ENCODE measurements around the gene SPATA46. TPM values are rescaled to one million over a fixed set of nuclear protein-coding genes. Genes with fewer than 3 reads are reported as not detected.
"Not testable (repeated sequence)": the region's sequence is repeated elsewhere in the genome, so short reads cannot be mapped to it uniquely, and the experiment has no call there.

SPATA46 gene
- total RNA-seq (not detected), polyA plus RNA-seq (not detected)
- long read RNA-seq, donor 1: 0 reads
- long read RNA-seq, donor 2: 0 reads
- long read RNA-seq, donor 3: 0 reads
- long read RNA-seq, donor 4: 0 reads
- long read RNA-seq, donor 5: 0 reads
- long read RNA-seq, donor 6: 0 reads
- long read RNA-seq, donor 7: 0 reads
- long read RNA-seq, donor 8: 0 reads
- long read RNA-seq, donor 9: 0 reads
- long read RNA-seq, donor 10: 0 reads

GRCh38 chr1:162376691-162377090 lies at the start of gene SPATA46:
SPATA46 (minus strand) TSS chr1:162376854; CDS start chr1:162376790, 64 bp downstream.
- Histone ChIP-seq H3K27me3 (ENCODE audit: control insufficient read depth in 2 of 2, insufficient read depth in 1 of 2, low read length in 1 of 2) (no peaks in the 10 kb centered on the region), H3K36me3 (ENCODE audit: control insufficient read depth in 2 of 2, insufficient read depth in 2 of 2, low read length in 1 of 2) (no peaks in the 10 kb centered on the region), H3K27ac (ENCODE audit: low read depth in 1 of 2, low read length in 1 of 2) (no peak within 1 kb of the TSS), H3K4me3 (ENCODE audit: low read length in 2 of 2) (no peak within 1 kb of the TSS), H3K9me3 (ENCODE audit: control insufficient read depth in 2 of 2, insufficient read depth in 1 of 2, low read length in 1 of 2) (no peaks in the 10 kb centered on the region), H3K4me1 (ENCODE audit: control insufficient read depth in 2 of 2, insufficient read depth in 2 of 2, low read length in 2 of 2) (peaks cover 0 to 3% of the 10 kb centered on the region in 2 donors)
- DNase-seq (ENCODE audit: low read depth in 6 of 9, low spot score in 9 of 9): no peak
- 97% methylated on average over 5 of the region's 5 CpGs for WGBS

- H3K27me3 ChIP-seq (ENCODE audit: control insufficient read depth in 2 of 2, insufficient read depth in 1 of 2, low read length in 1 of 2): no peaks in the 10 kb centered on the region
- H3K9me3 ChIP-seq (ENCODE audit: control insufficient read depth in 2 of 2, insufficient read depth in 1 of 2, low read length in 1 of 2): no peaks in the 10 kb centered on the region
- no peaks in the 10 kb centered on the region for H3K36me3 ChIP-seq (ENCODE audit: control insufficient read depth in 2 of 2, insufficient read depth in 2 of 2, low read length in 1 of 2)
- H3K27ac ChIP-seq (ENCODE audit: low read depth in 1 of 2, low read length in 1 of 2): no peak overlapping the region
- no peaks in the 10 kb centered on the region for H3K4me1 ChIP-seq (ENCODE audit: control insufficient read depth in 2 of 2, insufficient read depth in 2 of 2, low read length in 2 of 2)
- 71% methylated on average over 10 of the region's 10 CpGs for whole genome bisulfite sequencing
- DNase-seq (ENCODE audit: low read depth in 6 of 9, low spot score in 9 of 9): no peak
- H3K4me3 ChIP-seq (ENCODE audit: low read length in 2 of 2): no peak overlapping the region
These were observed 46.2 kb upstream of the SPATA46 start for GRCh38 chr1:162422662-162423375.

- no peaks in the 10 kb centered on the region for H3K4me1 ChIP-seq (ENCODE audit: control insufficient read depth in 2 of 2, insufficient read depth in 2 of 2, low read length in 2 of 2)
- no peaks in the 10 kb centered on the region for H3K9me3 ChIP-seq (ENCODE audit: control insufficient read depth in 2 of 2, insufficient read depth in 1 of 2, low read length in 1 of 2)
- DNase-seq (ENCODE audit: low read depth in 6 of 9, low spot score in 9 of 9): no peak
- no peak overlapping the region for H3K27ac ChIP-seq (ENCODE audit: low read depth in 1 of 2, low read length in 1 of 2)
- WGBS: 84% methylated on average over 5 of the region's 5 CpGs
- H3K4me3 ChIP-seq (ENCODE audit: low read length in 2 of 2): no peak overlapping the region
- no peaks in the 10 kb centered on the region for H3K36me3 ChIP-seq (ENCODE audit: control insufficient read depth in 2 of 2, insufficient read depth in 2 of 2, low read length in 1 of 2)
- no peaks in the 10 kb centered on the region for H3K27me3 ChIP-seq (ENCODE audit: control insufficient read depth in 2 of 2, insufficient read depth in 1 of 2, low read length in 1 of 2)
These were observed 44.9 kb upstream of the SPATA46 start for GRCh38 chr1:162421258-162422164.

- Histone ChIP-seq H3K36me3 (ENCODE audit: control insufficient read depth in 2 of 2, insufficient read depth in 2 of 2, low read length in 1 of 2) (no peaks in the 10 kb centered on the region), H3K4me3 (ENCODE audit: low read length in 2 of 2) (no peak overlapping the region), H3K27me3 (ENCODE audit: control insufficient read depth in 2 of 2, insufficient read depth in 1 of 2, low read length in 1 of 2) (no peaks in the 10 kb centered on the region), H3K27ac (ENCODE audit: low read depth in 1 of 2, low read length in 1 of 2) (no peak overlapping the region), H3K4me1 (ENCODE audit: control insufficient read depth in 2 of 2, insufficient read depth in 2 of 2, low read length in 2 of 2) (no peaks in the 10 kb centered on the region), H3K9me3 (ENCODE audit: control insufficient read depth in 2 of 2, insufficient read depth in 1 of 2, low read length in 1 of 2) (no peaks in the 10 kb centered on the region)
- no peak for DNase-seq (ENCODE audit: low read depth in 6 of 9, low spot score in 9 of 9)
- WGBS: 96% methylated on average over 3 of the region's 3 CpGs
These were observed 43.5 kb upstream of the SPATA46 start for GRCh38 chr1:162420120-162420519.

GRCh38 chr1:162419450-162419931 lies 42.8 kb upstream of the SPATA46 start:
- not testable (repeated sequence) for H3K4me1 ChIP-seq (ENCODE audit: control insufficient read depth in 2 of 2, insufficient read depth in 2 of 2, low read length in 2 of 2); H3K4me3 ChIP-seq (ENCODE audit: low read length in 2 of 2); H3K27me3 ChIP-seq (ENCODE audit: control insufficient read depth in 2 of 2, insufficient read depth in 1 of 2, low read length in 1 of 2); H3K27ac ChIP-seq (ENCODE audit: low read depth in 1 of 2, low read length in 1 of 2); H3K36me3 ChIP-seq (ENCODE audit: control insufficient read depth in 2 of 2, insufficient read depth in 2 of 2, low read length in 1 of 2); DNase-seq (ENCODE audit: low read depth in 6 of 9, low spot score in 9 of 9); H3K9me3 ChIP-seq (ENCODE audit: control insufficient read depth in 2 of 2, insufficient read depth in 1 of 2, low read length in 1 of 2)
- WGBS: 89% methylated on average over 9 of the region's 9 CpGs

GRCh38 chr1:162418584-162418983 lies 41.9 kb upstream of the SPATA46 start:
- WGBS: 97% methylated on average over 7 of the region's 7 CpGs
- not testable (repeated sequence) for H3K4me1 ChIP-seq (ENCODE audit: control insufficient read depth in 2 of 2, insufficient read depth in 2 of 2, low read length in 2 of 2); H3K4me3 ChIP-seq (ENCODE audit: low read length in 2 of 2); H3K36me3 ChIP-seq (ENCODE audit: control insufficient read depth in 2 of 2, insufficient read depth in 2 of 2, low read length in 1 of 2); H3K27me3 ChIP-seq (ENCODE audit: control insufficient read depth in 2 of 2, insufficient read depth in 1 of 2, low read length in 1 of 2); H3K27ac ChIP-seq (ENCODE audit: low read depth in 1 of 2, low read length in 1 of 2); H3K9me3 ChIP-seq (ENCODE audit: control insufficient read depth in 2 of 2, insufficient read depth in 1 of 2, low read length in 1 of 2); DNase-seq (ENCODE audit: low read depth in 6 of 9, low spot score in 9 of 9)

- Histone ChIP-seq H3K4me1 (ENCODE audit: control insufficient read depth in 2 of 2, insufficient read depth in 2 of 2, low read length in 2 of 2) (no peaks in the 10 kb centered on the region), H3K27me3 (ENCODE audit: control insufficient read depth in 2 of 2, insufficient read depth in 1 of 2, low read length in 1 of 2) (no peaks in the 10 kb centered on the region), H3K36me3 (ENCODE audit: control insufficient read depth in 2 of 2, insufficient read depth in 2 of 2, low read length in 1 of 2) (no peaks in the 10 kb centered on the region), H3K27ac (ENCODE audit: low read depth in 1 of 2, low read length in 1 of 2) (no peak overlapping the region), H3K9me3 (ENCODE audit: control insufficient read depth in 2 of 2, insufficient read depth in 1 of 2, low read length in 1 of 2) (no peaks in the 10 kb centered on the region), H3K4me3 (ENCODE audit: low read length in 2 of 2) (no peak overlapping the region)
- DNase-seq (ENCODE audit: low read depth in 6 of 9, low spot score in 9 of 9): no peak
- WGBS: 97% methylated on average over 7 of the region's 7 CpGs
These were observed 41.0 kb upstream of the SPATA46 start for GRCh38 chr1:162417650-162418049.

GRCh38 chr1:162416909-162417308 lies 40.3 kb upstream of the SPATA46 start:
- no peak for DNase-seq (ENCODE audit: low read depth in 6 of 9, low spot score in 9 of 9)
- H3K4me3 ChIP-seq (ENCODE audit: low read length in 2 of 2): no peak overlapping the region
- 97% methylated on average over 2 of the region's 2 CpGs for WGBS
- H3K27ac ChIP-seq (ENCODE audit: low read depth in 1 of 2, low read length in 1 of 2): no peak overlapping the region
- no peaks in the 10 kb centered on the region for H3K9me3 ChIP-seq (ENCODE audit: control insufficient read depth in 2 of 2, insufficient read depth in 1 of 2, low read length in 1 of 2)
- H3K4me1 ChIP-seq (ENCODE audit: control insufficient read depth in 2 of 2, insufficient read depth in 2 of 2, low read length in 2 of 2): no peaks in the 10 kb centered on the region
- H3K36me3 ChIP-seq (ENCODE audit: control insufficient read depth in 2 of 2, insufficient read depth in 2 of 2, low read length in 1 of 2): no peaks in the 10 kb centered on the region
- no peaks in the 10 kb centered on the region for H3K27me3 ChIP-seq (ENCODE audit: control insufficient read depth in 2 of 2, insufficient read depth in 1 of 2, low read length in 1 of 2)

GRCh38 chr1:162416215-162416614 lies 39.6 kb upstream of the SPATA46 start:
- Histone ChIP-seq H3K36me3 (ENCODE audit: control insufficient read depth in 2 of 2, insufficient read depth in 2 of 2, low read length in 1 of 2) (no peaks in the 10 kb centered on the region), H3K4me1 (ENCODE audit: control insufficient read depth in 2 of 2, insufficient read depth in 2 of 2, low read length in 2 of 2) (no peaks in the 10 kb centered on the region), H3K9me3 (ENCODE audit: control insufficient read depth in 2 of 2, insufficient read depth in 1 of 2, low read length in 1 of 2) (no peaks in the 10 kb centered on the region), H3K4me3 (ENCODE audit: low read length in 2 of 2) (no peak overlapping the region), H3K27ac (ENCODE audit: low read depth in 1 of 2, low read length in 1 of 2) (no peak overlapping the region), H3K27me3 (ENCODE audit: control insufficient read depth in 2 of 2, insufficient read depth in 1 of 2, low read length in 1 of 2) (no peaks in the 10 kb centered on the region)
- no peak for DNase-seq (ENCODE audit: low read depth in 6 of 9, low spot score in 9 of 9)

Measured in thymus (tissue), 14 donors.